Measurements from ENCODE around the gene TAOK2.
A peak's percentile ranks its signal among the peaks of the same experiment; 100 is the strongest.

Gene TAOK2

DNA sequence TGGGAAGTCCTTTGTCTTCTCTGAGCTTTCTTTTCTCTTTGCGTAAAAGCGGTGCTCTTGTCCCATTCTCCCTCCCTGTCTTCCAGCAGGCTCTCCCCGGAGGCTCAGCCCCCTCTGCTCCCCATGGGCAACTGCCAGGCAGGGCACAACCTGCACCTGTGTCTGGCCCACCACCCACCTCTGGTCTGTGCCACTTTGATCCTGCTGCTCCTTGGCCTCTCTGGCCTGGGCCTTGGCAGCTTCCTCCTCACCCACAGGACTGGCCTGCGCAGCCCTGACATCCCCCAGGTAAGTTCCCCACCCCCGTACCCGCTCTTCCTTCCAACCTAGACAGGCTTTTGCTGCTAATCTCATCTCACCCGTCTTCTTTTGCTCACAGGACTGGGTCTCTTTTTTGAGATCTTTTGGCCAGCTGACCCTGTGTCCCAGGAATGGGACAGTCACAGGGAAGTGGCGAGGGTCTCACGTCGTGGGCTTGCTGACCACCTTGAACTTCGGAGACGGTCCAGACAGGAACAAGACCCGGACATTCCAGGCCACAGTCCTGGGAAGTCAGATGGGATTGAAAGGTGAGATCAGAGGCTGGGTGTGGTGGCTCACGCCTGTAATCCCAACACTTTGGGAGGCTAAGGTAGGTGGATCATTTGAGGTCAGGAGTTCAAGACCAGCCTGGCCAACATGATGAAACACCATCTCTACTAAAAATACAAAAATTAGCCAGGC, 10.5 kb upstream of the TAOK2 start:
- Histone ChIP-seq H3K27ac (ENCODE audit: low read depth, low read length, poor library complexity, severe bottlenecking) (peak overlapping the region; percentile 11), H3K36me3 (ENCODE audit: insufficient read depth, low read length) (peaks cover 4% of the 10 kb centered on the region; the same call in 1 of the 2 replicates), H2AFZ (ENCODE audit: low read length) (no peak overlapping the region), H3K4me1 (ENCODE audit: insufficient read depth, low read length, severe bottlenecking) (peaks cover 15% of the 10 kb centered on the region), H3K27me3 (ENCODE audit: insufficient read depth, low read length) (no peaks in the 10 kb centered on the region), H3K4me2 (ENCODE audit: low read length) (peak overlapping the region; percentile 89), H3K9me3 (ENCODE audit: low read length) (no peaks in the 10 kb centered on the region), H3K9me2 (ENCODE audit: low read depth, low read length) (no peaks in the 10 kb centered on the region), H3K4me3 (ENCODE audit: low read depth, low read length, poor library complexity, severe bottlenecking) (peak overlapping the region; percentile 67), H4K20me1 (ENCODE audit: insufficient read depth, low read length) (no peaks in the 10 kb centered on the region), H3F3A (ENCODE audit: insufficient read depth, low read length) (no peaks in the 10 kb centered on the region), H3K9ac (ENCODE audit: low read length) (peak overlapping the region; percentile 77; the same call in 1 of the 2 replicates), H3K79me2 (ENCODE audit: insufficient read depth, low read length) (no peaks in the 10 kb centered on the region)
- TF ChIP-seq, protein P1, sequence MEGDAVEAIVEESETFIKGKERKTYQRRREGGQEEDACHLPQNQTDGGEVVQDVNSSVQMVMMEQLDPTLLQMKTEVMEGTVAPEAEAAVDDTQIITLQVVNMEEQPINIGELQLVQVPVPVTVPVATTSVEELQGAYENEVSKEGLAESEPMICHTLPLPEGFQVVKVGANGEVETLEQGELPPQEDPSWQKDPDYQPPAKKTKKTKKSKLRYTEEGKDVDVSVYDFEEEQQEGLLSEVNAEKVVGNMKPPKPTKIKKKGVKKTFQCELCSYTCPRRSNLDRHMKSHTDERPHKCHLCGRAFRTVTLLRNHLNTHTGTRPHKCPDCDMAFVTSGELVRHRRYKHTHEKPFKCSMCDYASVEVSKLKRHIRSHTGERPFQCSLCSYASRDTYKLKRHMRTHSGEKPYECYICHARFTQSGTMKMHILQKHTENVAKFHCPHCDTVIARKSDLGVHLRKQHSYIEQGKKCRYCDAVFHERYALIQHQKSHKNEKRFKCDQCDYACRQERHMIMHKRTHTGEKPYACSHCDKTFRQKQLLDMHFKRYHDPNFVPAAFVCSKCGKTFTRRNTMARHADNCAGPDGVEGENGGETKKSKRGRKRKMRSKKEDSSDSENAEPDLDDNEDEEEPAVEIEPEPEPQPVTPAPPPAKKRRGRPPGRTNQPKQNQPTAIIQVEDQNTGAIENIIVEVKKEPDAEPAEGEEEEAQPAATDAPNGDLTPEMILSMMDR (IDR thresholded peaks at IDR 0.05; ENCODE audit: low read length) = no peak
- no peak for TF ChIP-seq EZH2 (IDR thresholded peaks at IDR 0.05; ENCODE audit: borderline replicate concordance, low read length)

DNA sequence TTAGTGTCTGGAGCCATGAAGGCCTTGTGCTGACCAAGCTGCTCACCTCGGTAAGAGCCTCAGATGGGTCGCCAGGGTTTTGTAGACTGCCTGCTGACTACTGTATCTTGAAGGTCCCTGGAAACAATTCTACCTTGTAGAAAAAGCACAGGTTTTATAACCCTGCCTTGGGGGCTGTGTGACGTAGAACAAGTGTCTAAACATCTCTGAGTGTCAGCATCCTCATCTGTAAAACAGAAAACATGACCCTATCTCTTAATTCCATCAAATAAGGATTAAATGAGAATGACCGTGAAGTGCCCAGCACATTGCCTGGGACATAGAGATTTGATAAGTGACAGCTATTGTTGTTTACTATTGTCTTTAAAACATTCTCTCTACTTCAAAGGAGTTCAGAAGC, 5.5 kb upstream of the TAOK2 start:
- no peaks in the 10 kb centered on the region for H3K9me2 ChIP-seq (ENCODE audit: low read depth, low read length)
- H3K9me3 ChIP-seq (ENCODE audit: low read length) = no peaks in the 10 kb centered on the region
- no peaks in the 10 kb centered on the region for H4K20me1 ChIP-seq (ENCODE audit: insufficient read depth, low read length)
- H3K79me2 ChIP-seq (ENCODE audit: insufficient read depth, low read length) = no peaks in the 10 kb centered on the region
- TF ChIP-seq EZH2 (IDR thresholded peaks at IDR 0.05; ENCODE audit: borderline replicate concordance, low read length) = no peak
- TF ChIP-seq, protein P1 (IDR thresholded peaks at IDR 0.05; ENCODE audit: low read length) = no peak
- no peak overlapping the region for H2AFZ ChIP-seq (ENCODE audit: low read length)
- H3K9ac ChIP-seq (ENCODE audit: low read length) = no peak overlapping the region
- no peak overlapping the region for H3K4me2 ChIP-seq (ENCODE audit: low read length)
- peaks cover 19% of the 10 kb centered on the region for H3K36me3 ChIP-seq (ENCODE audit: insufficient read depth, low read length)
- no peaks in the 10 kb centered on the region; the same call in 1 of the 2 replicates for H3F3A ChIP-seq (ENCODE audit: insufficient read depth, low read length)
- no peak overlapping the region for H3K4me3 ChIP-seq (ENCODE audit: low read depth, low read length, poor library complexity, severe bottlenecking)
- no peaks in the 10 kb centered on the region for H3K27me3 ChIP-seq (ENCODE audit: insufficient read depth, low read length)
- H3K4me1 ChIP-seq (ENCODE audit: insufficient read depth, low read length, severe bottlenecking) = no peaks in the 10 kb centered on the region
- H3K27ac ChIP-seq (ENCODE audit: low read depth, low read length, poor library complexity, severe bottlenecking) = no peak overlapping the region

DNA sequence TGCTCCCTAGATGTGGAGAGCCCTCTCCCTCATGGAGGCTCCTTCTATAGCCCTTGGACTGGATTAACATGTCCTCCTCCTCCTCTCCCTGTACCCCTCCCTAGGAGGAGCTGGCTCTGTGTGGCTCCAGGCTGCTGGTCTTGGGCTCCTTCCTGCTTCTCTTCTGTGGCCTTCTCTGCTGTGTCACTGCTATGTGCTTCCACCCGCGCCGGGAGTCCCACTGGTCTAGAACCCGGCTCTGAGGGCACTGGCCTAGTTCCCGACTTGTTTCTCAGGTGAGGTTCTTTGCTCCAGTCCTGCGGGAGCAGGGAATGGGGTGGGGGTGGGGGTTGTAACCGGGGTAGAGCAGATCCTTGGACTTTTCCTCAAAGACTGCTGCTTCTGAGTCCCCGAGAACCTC, 2.4 kb upstream of the TAOK2 start:
- peaks cover 20% of the 10 kb centered on the region for H3K4me1 ChIP-seq (ENCODE audit: insufficient read depth, low read length, severe bottlenecking)
- H2AFZ ChIP-seq (ENCODE audit: low read length) = no peak overlapping the region

More for the DNA sequence above, 2.4 kb upstream of the TAOK2 start:
- Histone ChIP-seq H3K27ac (ENCODE audit: low read depth, low read length, poor library complexity, severe bottlenecking) (no peak overlapping the region), H3K9me3 (ENCODE audit: low read length) (no peaks in the 10 kb centered on the region), H4K20me1 (ENCODE audit: insufficient read depth, low read length) (no peaks in the 10 kb centered on the region), H3K4me2 (ENCODE audit: low read length) (no peak overlapping the region), H3K4me3 (ENCODE audit: low read depth, low read length, poor library complexity, severe bottlenecking) (no peak overlapping the region), H3K9me2 (ENCODE audit: low read depth, low read length) (no peaks in the 10 kb centered on the region), H3K79me2 (ENCODE audit: insufficient read depth, low read length) (peaks cover 11% of the 10 kb centered on the region), H3F3A (ENCODE audit: insufficient read depth, low read length) (no peaks in the 10 kb centered on the region; the same call in 1 of the 2 replicates), H3K27me3 (ENCODE audit: insufficient read depth, low read length) (no peaks in the 10 kb centered on the region), H3K36me3 (ENCODE audit: insufficient read depth, low read length) (peaks cover 19% of the 10 kb centered on the region), H3K9ac (ENCODE audit: low read length) (no peak overlapping the region)
- TF ChIP-seq, protein P1 (IDR thresholded peaks at IDR 0.05; ENCODE audit: low read length) = no peak
- TF ChIP-seq EZH2 (IDR thresholded peaks at IDR 0.05; ENCODE audit: borderline replicate concordance, low read length) = no peak

Measured in OCI-LY1 (cell line).